ENCODE data around the gene SHANK2. TPM values are rescaled to one million over a fixed set of nuclear protein-coding genes. Genes with fewer than 3 reads are reported as not detected.

The SHANK2 gene
- total and polyA plus RNA-seq, 7 donors = 3.5 to 43.8 (median 8.0) TPM

GRCh38 chr11:71281831-71282230, 29.5 kb upstream of the SHANK2 start:
- no peak for TF ChIP-seq EP300 (IDR thresholded peaks at IDR 0.05)
- no peak for TF ChIP-seq POLR2AphosphoS5 (IDR thresholded peaks at IDR 0.05)
- TF ChIP-seq CTCF (IDR thresholded peaks at IDR 0.05) = no peak
- no peak for TF ChIP-seq POLR2A (IDR thresholded peaks at IDR 0.05)
- intact Hi-C loops (cut with DNase I) = no loop called here
- H3K36me3 ChIP-seq = no peaks in the 10 kb centered on the region
- peak; percentile 39 for DNase-seq
- no peak overlapping the region for H3K27ac ChIP-seq
- no peaks in the 10 kb centered on the region for H3K9me3 ChIP-seq
- 14 to 65% methylated on average over 7 of the region's 7 CpGs for WGBS, 2 donors
- no peak overlapping the region for H3K4me3 ChIP-seq
- H3K27me3 ChIP-seq = peaks cover 0 to 7% (median 0%) of the 10 kb centered on the region in 3 donors
- H3K4me1 ChIP-seq = peaks cover 0 to 4% (median 3%) of the 10 kb centered on the region in 4 donors

- TF ChIP-seq POLR2A (IDR thresholded peaks at IDR 0.05) (no peak), CTCF (IDR thresholded peaks at IDR 0.05) (no peak), POLR2AphosphoS5 (IDR thresholded peaks at IDR 0.05) (no peak), EP300 (IDR thresholded peaks at IDR 0.05) (no peak)
- Histone ChIP-seq H3K36me3 (no peaks in the 10 kb centered on the region), H3K4me1 (no peaks in the 10 kb centered on the region), H3K27me3 (peaks cover 0 to 7% (median 0%) of the 10 kb centered on the region in 3 donors), H3K4me3 (no peak overlapping the region), H3K27ac (no peak overlapping the region), H3K9me3 (no peaks in the 10 kb centered on the region)
- intact Hi-C loops (cut with DNase I) = no loop called here
- 44 to 80% methylated on average over 3 of the region's 3 CpGs for WGBS, 2 donors
- DNase-seq = peak; percentile 9
Measured at GRCh38 chr11:71281204-71281603, 28.8 kb upstream of the SHANK2 start.

- Histone ChIP-seq H3K36me3 (no peaks in the 10 kb centered on the region), H3K27me3 (peaks cover 0 to 7% (median 0%) of the 10 kb centered on the region in 3 donors), H3K9me3 (no peaks in the 10 kb centered on the region), H3K4me1 (no peaks in the 10 kb centered on the region), H3K27ac (no peak overlapping the region), H3K4me3 (no peak overlapping the region)
- 78 to 91% methylated on average over 14 of the region's 14 CpGs for WGBS, 2 donors
- DNase-seq = peak; percentile 40
- TF ChIP-seq POLR2AphosphoS5 (IDR thresholded peaks at IDR 0.05) (no peak), CTCF (IDR thresholded peaks at IDR 0.05) (no peak), POLR2A (IDR thresholded peaks at IDR 0.05) (no peak), EP300 (IDR thresholded peaks at IDR 0.05) (no peak)
- intact Hi-C loops (cut with DNase I) = no loop called here
Measured at GRCh38 chr11:71279916-71280645, 27.7 kb upstream of the SHANK2 start.

- DNase-seq = peak; percentile 35
- H3K4me3 ChIP-seq = no peak overlapping the region
Measured at GRCh38 chr11:71272161-71272560, 19.8 kb upstream of the SHANK2 start.

GRCh38 chr11:71269603-71270511, 17.5 kb upstream of the SHANK2 start:
- H3K27ac ChIP-seq = no peak overlapping the region
- H3K36me3 ChIP-seq = no peaks in the 10 kb centered on the region
- intact Hi-C loops (cut with DNase I) = no loop called here
- H3K27me3 ChIP-seq = no peaks in the 10 kb centered on the region
- H3K4me1 ChIP-seq = peaks cover 0 to 12% (median 3%) of the 10 kb centered on the region in 4 donors
- TF ChIP-seq POLR2AphosphoS5 (IDR thresholded peaks at IDR 0.05) = no peak
- TF ChIP-seq EP300 (IDR thresholded peaks at IDR 0.05) = no peak
- no peak overlapping the region for H3K4me3 ChIP-seq
- H3K9me3 ChIP-seq = no peaks in the 10 kb centered on the region
- peak; percentile 35 for DNase-seq
- 52 to 74% methylated on average over 16 of the region's 16 CpGs for WGBS, 2 donors

More at GRCh38 chr11:71272161-71272560, 19.8 kb upstream of the SHANK2 start:
- Histone ChIP-seq H3K9me3 (no peaks in the 10 kb centered on the region), H3K27me3 (no peaks in the 10 kb centered on the region), H3K36me3 (no peaks in the 10 kb centered on the region), H3K4me1 (no peaks in the 10 kb centered on the region), H3K27ac (no peak overlapping the region)
- TF ChIP-seq POLR2A (IDR thresholded peaks at IDR 0.05) (no peak), POLR2AphosphoS5 (IDR thresholded peaks at IDR 0.05) (no peak)
- intact Hi-C loops (cut with DNase I) = no loop called here
- 78 to 90% methylated on average over 3 of the region's 3 CpGs for WGBS, 2 donors

Data from sigmoid colon (tissue), 7 donors.